GM19463 (cell line): ENCODE results near the gene MALAT1.

Experiments
- ATAC-seq: cut with Tn5 transposase; IDR thresholded peaks from one replicate; pipeline ENCODE4 v1.9.1; 2021; ENCODE audit warnings: mild to moderate bottlenecking, moderate library complexity; ENCODE audit not compliant: unreplicated experiment

The MALAT1 gene

GRCh38 chr11:65478388-65479183 lies 20.3 kb upstream of the MALAT1 start:
- ATAC-seq: no peak

GRCh38 chr11:65479184-65480145 lies 19.4 kb upstream of the MALAT1 start:
- ATAC-seq: no peak

- ATAC-seq: no peak
These were observed 16.5 kb upstream of the MALAT1 start for GRCh38 chr11:65482306-65482850.

- no peak for ATAC-seq
These were observed 13.0 kb upstream of the MALAT1 start for GRCh38 chr11:65485920-65486219.

GRCh38 chr11:65486570-65487466 lies 12.0 kb upstream of the MALAT1 start:
- ATAC-seq: no peak

GRCh38 chr11:65487467-65488272 lies 11.2 kb upstream of the MALAT1 start:
- ATAC-seq: peak; percentile 52

- ATAC-seq: no peak
These were observed 10.4 kb upstream of the MALAT1 start for GRCh38 chr11:65488273-65489034.

- no peak for ATAC-seq
These were observed 9.7 kb upstream of the MALAT1 start for GRCh38 chr11:65489035-65489705.

- ATAC-seq: no peak
These were observed 9.0 kb upstream of the MALAT1 start for GRCh38 chr11:65489706-65490320.

GRCh38 chr11:65491163-65491465 lies 7.7 kb upstream of the MALAT1 start:
- ATAC-seq: no peak

- no peak for ATAC-seq
These were observed 7.0 kb upstream of the MALAT1 start for GRCh38 chr11:65491614-65492386.

GRCh38 chr11:65492387-65492636 lies 6.5 kb upstream of the MALAT1 start:
- ATAC-seq: no peak

- peak; percentile 24 for ATAC-seq
These were observed 6.0 kb upstream of the MALAT1 start for GRCh38 chr11:65492637-65493366.

- ATAC-seq: no peak
These were observed 5.3 kb upstream of the MALAT1 start for GRCh38 chr11:65493367-65494176.

- ATAC-seq: no peak
These were observed 2.3 kb upstream of the MALAT1 start for GRCh38 chr11:65496304-65497140.
